Measurements from ENCODE around the gene DNAJB1.
"Not testable (repeated sequence)": the region's sequence is repeated elsewhere in the genome, so short reads cannot be mapped to it uniquely, and the experiment has no call there.

DNAJB1 gene

GRCh38 chr19:14517840-14518505, at the start of gene DNAJB1:
Gene DNAJB1, minus strand, starts transcription at chr19:14518397. Its CDS starts 48 bp downstream, at chr19:14518349.
- DNase-seq (ENCODE audit: low read depth), result peak; percentile 82

DNA sequence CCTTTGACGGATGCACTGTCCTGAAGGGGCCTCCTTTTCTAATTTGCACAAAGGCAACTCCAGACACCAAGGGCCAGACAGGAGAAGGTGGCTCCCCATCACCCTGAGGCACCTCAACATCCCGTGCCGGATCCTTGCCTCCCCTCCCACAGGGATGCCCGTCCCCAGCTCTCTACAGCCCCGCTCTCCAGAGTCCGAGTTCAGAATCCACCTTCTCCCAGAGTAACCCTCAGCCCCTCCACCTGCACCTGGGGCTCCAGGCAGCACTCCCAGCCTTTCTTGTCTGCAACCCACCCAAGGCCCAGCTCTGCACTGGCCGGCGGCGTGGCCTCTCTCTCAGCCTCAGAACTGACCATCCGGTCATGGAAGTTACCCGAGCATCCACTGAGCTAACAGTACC, 48.9 kb upstream of the DNAJB1 start:
- DNase-seq (ENCODE audit: low read depth), result no peak

DNA sequence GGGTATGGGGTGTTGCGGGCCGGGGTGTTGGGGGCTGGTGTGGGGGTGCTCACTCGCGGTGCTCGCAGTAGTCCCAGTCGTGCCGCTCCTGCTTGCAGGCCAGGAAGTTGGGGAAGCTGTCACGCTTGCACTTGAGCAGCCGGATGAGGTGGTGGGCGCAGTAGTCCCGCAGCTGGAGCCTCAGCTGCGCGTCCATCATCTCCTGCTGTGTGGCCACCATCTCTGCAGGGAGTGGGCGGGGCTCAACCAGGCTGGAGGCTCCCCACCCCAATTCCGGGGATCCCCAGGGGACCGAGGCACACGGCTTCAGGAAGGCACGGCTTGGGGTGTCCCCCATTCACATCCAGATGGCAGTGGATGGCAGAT, 48.5 kb upstream of the DNAJB1 start:
- DNase-seq (ENCODE audit: low read depth), result no peak

GRCh38 chr19:14565765-14566711, 47.8 kb upstream of the DNAJB1 start:
- no peak for DNase-seq (ENCODE audit: low read depth)

DNA sequence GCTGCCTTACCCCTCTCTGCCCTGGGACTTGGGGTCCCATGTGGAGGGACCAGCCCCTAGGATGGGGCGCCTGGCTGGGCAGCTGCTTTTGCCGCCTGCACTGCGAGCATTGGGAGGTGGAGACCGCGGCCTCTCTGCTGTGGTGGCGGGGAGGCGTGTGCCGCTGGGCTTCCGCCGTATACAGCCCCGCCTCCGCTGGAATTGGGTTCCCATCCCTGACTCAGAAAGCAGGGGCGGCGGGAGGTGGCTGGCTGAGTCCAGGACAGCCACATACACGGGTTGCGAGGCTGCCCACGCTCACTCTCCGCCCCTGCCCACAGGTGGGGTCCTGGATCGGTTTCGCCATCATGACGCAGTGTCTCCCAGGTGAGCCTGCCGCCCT, 47.1 kb upstream of the DNAJB1 start:
- DNase-seq (ENCODE audit: low read depth), result no peak

DNA sequence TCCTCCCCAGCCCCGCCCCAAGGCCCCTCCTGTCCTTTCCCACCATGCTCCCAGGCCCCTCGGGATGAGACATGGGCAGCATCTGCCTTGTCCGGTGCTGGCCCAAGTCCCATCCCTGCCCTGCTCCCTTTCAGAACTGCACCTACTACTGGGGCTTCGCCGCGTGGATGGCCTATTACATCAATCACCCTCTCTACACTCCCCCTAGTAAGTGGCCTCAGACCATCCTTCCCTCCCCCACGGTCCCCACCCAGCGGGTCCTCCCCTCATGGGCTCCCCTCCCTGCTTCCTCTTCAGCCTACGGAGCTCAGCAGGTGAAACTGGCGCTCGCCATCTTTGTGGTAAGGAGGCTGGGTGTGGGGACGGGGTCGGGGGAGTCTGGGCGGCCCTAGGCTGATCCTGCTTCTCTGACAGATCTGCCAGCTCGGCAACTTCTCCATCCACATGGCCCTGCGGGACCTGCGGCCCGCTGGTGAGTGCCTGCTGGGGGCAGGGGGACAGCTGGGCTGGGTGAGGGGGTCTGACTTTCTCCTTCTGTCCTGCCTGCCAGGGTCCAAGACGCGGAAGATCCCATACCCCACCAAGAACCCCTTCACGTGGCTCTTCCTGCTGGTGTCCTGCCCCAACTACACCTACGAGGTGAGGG, 46.6 kb upstream of the DNAJB1 start:
- not testable (repeated sequence) for DNase-seq (ENCODE audit: low read depth)

GRCh38 chr19:14563989-14564651, 45.9 kb upstream of the DNAJB1 start:
- DNase-seq (ENCODE audit: low read depth), result peak; percentile 74

DNA sequence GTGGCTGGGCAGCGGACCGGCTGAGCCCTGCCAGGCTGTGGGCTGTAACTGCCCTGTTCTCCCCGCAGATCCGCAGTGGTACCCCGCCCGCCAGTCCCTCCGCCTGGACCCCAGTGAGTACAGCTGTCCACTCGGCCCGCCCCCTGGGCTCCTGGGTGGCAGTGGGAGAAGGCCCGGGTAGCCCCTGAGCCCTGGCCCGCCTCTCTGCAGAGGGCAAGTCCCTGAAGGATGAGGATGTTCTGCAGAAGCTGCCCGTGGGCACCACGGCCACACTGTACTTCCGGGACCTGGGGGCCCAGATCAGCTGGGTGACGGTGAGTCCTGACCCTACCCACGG, 45.4 kb upstream of the DNAJB1 start:
- no peak for DNase-seq (ENCODE audit: low read depth)

DNA sequence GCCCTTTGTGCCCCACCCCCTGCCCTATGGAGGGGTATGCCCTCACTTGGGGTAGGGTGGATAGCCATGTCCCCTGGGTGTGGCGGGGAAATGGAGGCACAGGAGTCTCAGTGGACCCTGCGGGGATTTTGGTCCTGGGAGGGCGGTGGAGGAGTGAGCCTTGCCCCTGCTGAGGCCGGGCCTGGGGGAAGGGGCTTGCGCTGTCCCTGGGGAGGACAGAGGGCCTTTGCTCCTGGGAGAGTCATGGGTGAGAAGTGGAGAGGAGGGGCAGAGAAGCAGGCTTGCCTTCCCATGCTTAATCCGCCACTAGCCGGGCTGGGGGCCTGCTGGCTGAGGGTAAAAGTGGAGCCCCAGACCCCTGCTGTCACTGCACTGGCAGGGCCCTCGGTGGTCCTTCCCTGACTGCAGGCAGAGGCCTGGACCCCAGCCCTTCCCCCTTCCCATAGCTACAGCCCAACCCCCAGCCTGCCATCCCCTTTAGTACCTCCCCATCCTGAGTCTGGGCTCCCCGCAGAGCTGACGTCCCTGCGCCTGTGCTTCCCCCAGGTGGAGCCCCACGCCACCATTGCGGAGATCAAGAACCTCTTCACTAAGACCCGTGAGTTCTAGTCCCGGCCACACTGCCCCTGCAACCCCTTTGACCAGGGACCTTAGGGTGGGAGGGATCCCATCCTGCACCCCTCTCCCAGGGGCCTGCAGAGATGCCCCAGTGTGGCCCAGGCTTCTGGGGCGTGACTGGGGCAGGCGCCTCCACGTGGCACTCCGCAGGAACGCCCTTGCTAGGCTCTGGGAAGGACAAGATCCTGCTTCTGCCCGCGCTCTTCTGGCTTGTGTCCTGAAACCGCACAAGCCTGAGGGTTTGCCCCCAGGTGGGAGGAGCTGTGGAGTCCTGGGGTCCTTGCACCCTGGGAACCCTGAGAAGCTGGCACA, 44.7 kb upstream of the DNAJB1 start:
- no peak for DNase-seq (ENCODE audit: low read depth)

- no peak for DNase-seq (ENCODE audit: low read depth)
Measured at GRCh38 chr19:14561847-14562351, 43.7 kb upstream of the DNAJB1 start.

GRCh38 chr19:14561249-14561648, 43.1 kb upstream of the DNAJB1 start:
- DNase-seq (ENCODE audit: low read depth), result no peak

DNA sequence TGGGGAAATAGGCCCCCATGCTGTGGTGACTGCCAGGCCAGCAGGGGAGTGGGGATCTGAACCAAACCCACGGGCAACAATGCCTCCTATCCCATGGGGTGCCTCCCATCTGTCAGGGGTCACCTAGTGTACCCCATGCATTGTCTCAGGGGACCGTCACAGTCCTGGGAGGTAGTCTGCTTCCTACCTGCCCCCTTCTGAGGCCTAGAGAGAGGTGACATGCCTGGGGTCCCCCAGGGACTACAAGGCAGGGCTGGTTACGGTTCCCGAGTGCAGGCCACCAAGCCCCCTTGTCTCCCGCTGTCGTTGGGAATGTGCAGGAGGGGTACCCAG, 42.5 kb upstream of the DNAJB1 start:
- no peak for DNase-seq (ENCODE audit: low read depth)

DNA sequence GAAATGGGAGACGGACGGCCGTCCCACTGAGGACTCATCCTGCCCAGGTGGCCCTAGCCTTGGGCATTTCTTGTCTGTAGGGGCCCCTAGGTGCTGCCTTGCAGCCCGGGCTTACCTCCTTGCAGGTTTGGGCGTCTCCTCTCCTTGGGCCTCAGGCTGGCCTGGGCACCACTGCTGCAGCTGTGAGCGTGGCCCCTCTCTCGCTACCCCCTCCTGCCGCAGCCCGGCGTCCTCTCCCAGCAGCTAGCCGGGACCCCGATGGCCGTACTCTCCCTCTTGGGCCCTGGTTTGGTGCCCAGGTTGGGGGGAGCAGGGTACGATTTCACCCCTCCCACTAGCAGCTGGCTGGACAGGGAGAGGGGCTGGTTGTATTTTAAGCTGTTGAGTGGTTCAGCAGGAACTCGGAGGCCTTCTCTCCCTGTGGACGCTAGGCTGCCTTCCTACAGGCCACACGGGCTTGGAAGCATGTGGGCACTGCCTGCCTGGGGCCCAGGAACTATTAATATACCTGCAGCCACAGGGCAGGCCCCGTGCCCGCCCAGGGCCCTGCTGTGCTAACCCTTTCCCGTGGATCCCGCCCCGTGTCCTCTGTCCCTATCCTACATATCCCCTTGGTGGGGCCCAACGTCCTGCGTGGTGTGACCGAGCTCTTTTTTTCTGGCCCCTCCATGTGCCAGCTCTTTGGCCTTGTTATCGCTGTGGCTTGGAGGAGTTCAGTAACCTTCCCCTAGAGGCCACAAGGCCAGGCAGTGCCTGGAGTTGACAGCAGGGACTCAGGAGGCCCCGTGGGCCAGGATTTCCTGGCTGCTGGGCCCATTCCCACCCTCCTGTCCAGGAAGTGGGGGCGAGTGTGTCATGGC, 41.9 kb upstream of the DNAJB1 start:
- no peak for DNase-seq (ENCODE audit: low read depth)

GRCh38 chr19:14558370-14559066, 40.3 kb upstream of the DNAJB1 start:
- no peak for DNase-seq (ENCODE audit: low read depth)

DNA sequence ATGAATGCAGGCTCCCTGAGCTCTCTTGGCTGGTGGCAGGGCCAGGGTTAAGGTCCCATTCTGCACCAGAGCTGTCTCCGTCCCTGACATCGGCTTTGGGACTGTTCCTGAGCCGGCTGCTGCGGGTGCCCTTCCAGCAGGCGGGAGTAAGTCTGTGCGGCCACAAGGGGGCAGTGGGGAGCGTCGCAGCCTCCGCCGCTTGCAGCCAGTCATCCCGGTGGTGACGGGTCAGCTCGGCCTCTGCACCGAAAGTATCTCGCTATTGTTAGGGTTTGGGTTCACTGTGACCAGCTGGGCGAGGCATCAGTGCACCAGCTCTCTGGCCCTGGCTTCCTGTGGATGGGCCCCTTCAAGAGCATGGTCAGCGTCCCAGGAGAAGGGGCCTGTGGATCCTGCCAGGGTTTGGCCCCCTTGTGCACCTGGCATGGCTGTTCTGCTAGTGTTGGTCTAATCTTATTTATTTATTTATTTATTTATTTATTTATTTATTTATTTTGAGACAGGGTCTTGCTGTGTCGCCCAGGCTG, 38.5 kb upstream of the DNAJB1 start:
- peak; percentile 86 for DNase-seq (ENCODE audit: low read depth)

GRCh38 chr19:14555918-14556661, 37.9 kb upstream of the DNAJB1 start:
- peak; percentile 72 for DNase-seq (ENCODE audit: low read depth)

DNA sequence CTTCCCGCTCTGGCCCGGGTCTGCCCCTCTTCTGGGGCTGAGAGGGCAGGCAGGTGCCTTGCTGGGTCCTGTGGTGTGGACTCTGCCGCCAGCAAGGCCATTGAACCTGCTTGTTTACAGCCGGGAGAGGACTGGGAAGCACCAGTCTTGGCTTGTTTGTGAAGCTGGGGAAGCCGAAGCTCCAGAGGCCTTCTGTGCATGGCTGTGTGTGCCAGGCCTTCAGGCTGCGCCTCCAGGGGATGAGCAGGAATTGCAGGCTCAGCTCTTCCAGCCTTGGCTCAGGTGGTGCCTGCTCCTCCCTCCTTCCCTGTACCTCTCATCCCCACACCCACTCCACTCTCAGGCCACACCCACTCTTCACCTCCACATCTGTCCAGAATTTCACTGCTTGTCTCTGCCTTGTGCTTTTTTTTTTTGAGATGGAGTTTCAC, 36.2 kb upstream of the DNAJB1 start:
- DNase-seq (ENCODE audit: low read depth), result no peak

DNA sequence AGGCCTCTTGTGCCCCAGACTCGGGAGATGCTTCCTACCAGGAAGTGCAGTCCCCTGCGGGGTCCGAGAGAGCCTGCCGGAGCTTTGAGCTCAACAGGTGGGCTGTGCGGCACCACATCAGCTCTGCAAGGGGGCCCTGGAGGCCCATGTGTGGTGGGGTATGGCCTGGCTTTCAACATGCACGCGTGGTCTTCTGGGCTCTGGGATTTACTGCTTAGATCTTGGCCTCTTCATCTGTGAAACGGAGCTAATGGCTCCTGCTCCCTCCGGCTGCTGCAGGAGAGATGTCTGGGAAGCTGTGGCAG, 35.7 kb upstream of the DNAJB1 start:
- DNase-seq (ENCODE audit: low read depth), result no peak

All from ELR (cell line).